ENCODE results near the gene SHISA7.

- TF ChIP-seq POLR2A (IDR thresholded peaks at IDR 0.05; ENCODE audit: low read depth, low read length): no peak
- TF ChIP-seq USF2 (IDR thresholded peaks at IDR 0.05; ENCODE audit: low read depth, low read length): no peak
- no peak for TF ChIP-seq MAFK (IDR thresholded peaks at IDR 0.05; ENCODE audit: low read depth, low read length)
- no peak for TF ChIP-seq CTCF (conservative IDR thresholded peaks at IDR 0.05; ENCODE audit: low read depth, low read length)
- no peak for TF ChIP-seq RCOR1 (IDR thresholded peaks at IDR 0.05; ENCODE audit: insufficient replicate concordance, low read length)
- no peak for TF ChIP-seq MXI1 (IDR thresholded peaks at IDR 0.05; ENCODE audit: borderline replicate concordance, low read depth, low read length)
- TF ChIP-seq RAD21 (IDR thresholded peaks at IDR 0.05; ENCODE audit: low read length): no peak
- TF ChIP-seq CEBPB (IDR thresholded peaks at IDR 0.05; ENCODE audit: low read depth, low read length): no peak
These were observed 36.1 kb downstream of the SHISA7 start for GRCh38 chr19:55406826-55407549.

All from IMR-90 (cell line).